HCT116 (cell line): ENCODE data around the gene TNFSF8. TPM values are rescaled to one million over a fixed set of nuclear protein-coding genes. Genes with fewer than 3 reads are reported as not detected.

ENCODE experiments used
- ATAC-seq: fragments of 200-7000 bp; cut with Tn5 transposase; 2 replicates; pipeline ENCODE4 v1.9.1; 2020; ENCODE audit warnings: mild to moderate bottlenecking, moderate library complexity
- BruUV-seq: library from RNA; stranded (reverse); fragments of 400-500 nt; replicated peaks from 2 replicates; lab custom pipeline; 2021; lab: Mats Ljungman, UMichigan
- CTCF ChIA-PET: fragments of 300-600 bp; sonication (Branson Sonifier 250); formaldehyde crosslinking; loops from one replicate; lab custom pipeline; 2021; ENCODE audit warnings: antibody characterized with exemption; lab: Charles Lee
- POLR2A ChIA-PET: fragments of 300-600, 350-600 bp; sonication (Branson Sonifier 250); formaldehyde crosslinking; loops from one replicate; lab custom pipeline; 2021; ENCODE audit warnings: antibody characterized with exemption; lab: Charles Lee
- RAD21 ChIA-PET, 2 experiments: fragments of 300-600 bp; sonication (Branson Sonifier 250); formaldehyde crosslinking; loops; one replicate each; lab custom pipeline; 2023; ENCODE audit warnings: low total read pairs in 2 of 2; ENCODE audit not compliant: uncharacterized antibody in 2 of 2, unreplicated experiment in 2 of 2, low non-redundant PET in 1 of 2; lab: Charles Lee
- DNase-seq: peaks from one replicate; pipeline ENCODE4 v3.0.0-alpha.2; 2010; ENCODE audit warnings: low read depth, low spot score
- H2AFZ ChIP-seq: fragments of 200-600 bp; shearing (Covaris generic), sonication (generic); 2 replicates; pipeline ENCODE4 v1.6.1; 2017; ENCODE audit warnings: low read depth, mixed run types, mixed read lengths, antibody characterized with exemption, low read length; ENCODE audit not compliant: poor library complexity, severe bottlenecking
- H3K27ac ChIP-seq: 2 replicates; pipeline ENCODE4 v1.5.1; 2012; ENCODE audit warnings: low read depth, low read length
- H3K27me3 ChIP-seq: fragments of 200-600 bp; sonication (generic); 2 replicates; pipeline ENCODE4 v1.6.1; 2016; ENCODE audit warnings: mixed run types, low read length, mixed read lengths; ENCODE audit not compliant: insufficient read depth
- H3K36me3 ChIP-seq, 2 experiments: fragments of 200-500 bp in 1 of 2; fragments of 200-600 bp in 1 of 2; sonication (Bioruptor generic) in 1 of 2; sonication (generic) in 1 of 2; 2 replicates each; pipeline versions ENCODE4 v1.5.1 to v1.6.1; 2014 to 2016; ENCODE audit warnings: low read length in 2 of 2, inconsistent platforms in 1 of 2, mixed read lengths in 1 of 2, mixed run types in 1 of 2; ENCODE audit not compliant: insufficient read depth in 2 of 2, control insufficient read depth in 1 of 2
- H3K4me1 ChIP-seq, 2 experiments: fragments of 200-600 bp in 1 of 2; sonication (generic) in 1 of 2; 2 replicates each; pipeline versions ENCODE4 v1.5.1 to v1.6.1; 2012 to 2017; ENCODE audit warnings: low read length in 2 of 2, inconsistent platforms in 1 of 2, mild to moderate bottlenecking in 1 of 2, mixed read lengths in 1 of 2, mixed run types in 1 of 2, moderate library complexity in 1 of 2; ENCODE audit not compliant: insufficient read depth in 2 of 2, control insufficient read depth in 1 of 2
- H3K4me2 ChIP-seq: fragments of 200-600 bp; sonication (generic); 2 replicates; pipeline ENCODE4 v1.6.1; 2017; ENCODE audit warnings: mixed run types, low read length, mixed read lengths
- H3K4me3 ChIP-seq, 2 experiments: fragments of 200-600 bp in 1 of 2; sonication (generic) in 1 of 2; replicated peaks in 1 of 2; 2 replicates each; pipeline ENCODE4 v1.5.1; 2011 to 2016; ENCODE audit warnings: low read length in 2 of 2, control low read depth in 1 of 2, low read depth in 1 of 2, mild to moderate bottlenecking in 1 of 2, mixed read lengths in 1 of 2, mixed run types in 1 of 2
- H3K79me2 ChIP-seq: fragments of 200-600 bp; sonication (generic); 2 replicates; pipeline ENCODE4 v1.6.1; 2017; ENCODE audit warnings: mild to moderate bottlenecking, mixed run types, low read length, moderate library complexity, mixed read lengths; ENCODE audit not compliant: insufficient read depth
- H3K9ac ChIP-seq: fragments of 200-600 bp; sonication (generic); 2 replicates; pipeline ENCODE4 v1.6.1; 2016; ENCODE audit warnings: low read length, mixed read lengths
- H3K9me2 ChIP-seq: fragments of 200-600 bp; sonication (generic), shearing (Covaris generic); 2 replicates; pipeline ENCODE4 v1.6.1; 2017; ENCODE audit warnings: mixed run types, mild to moderate bottlenecking, moderate library complexity; ENCODE audit not compliant: insufficient read depth
- H3K9me3 ChIP-seq, 2 experiments: fragments of 200-500 bp in 1 of 2; fragments of 200-600 bp in 1 of 2; sonication (Bioruptor generic) in 1 of 2; sonication (generic) in 1 of 2; 2 replicates each; pipeline ENCODE4 v1.6.1; 2014 to 2017; ENCODE audit warnings: low read length in 2 of 2, mixed read lengths in 2 of 2, inconsistent platforms in 1 of 2, low read depth in 1 of 2, mild to moderate bottlenecking in 1 of 2, mixed run types in 1 of 2, moderate library complexity in 1 of 2; ENCODE audit not compliant: control insufficient read depth in 1 of 2, insufficient read depth in 1 of 2
- H4K20me1 ChIP-seq: fragments of 200-600 bp; sonication (generic), shearing (Covaris generic); 2 replicates; pipeline ENCODE4 v1.6.1; 2017; ENCODE audit warnings: mixed run types, mild to moderate bottlenecking, moderate library complexity; ENCODE audit not compliant: insufficient read depth
- CEBPB ChIP-seq: IDR thresholded peaks from 2 replicates; pipeline ENCODE4 v1.6.1; 2012; ENCODE audit warnings: low read depth
- CTCF ChIP-seq, 3 experiments: fragments of 200-600 bp in 1 of 3; sonication (generic) in 1 of 3; IDR thresholded peaks in 2 of 3; conservative IDR thresholded peaks in 1 of 3; 2 replicates each; pipeline ENCODE4 v1.5.1; 2012 to 2017; ENCODE audit warnings: low read depth in 2 of 3, low read length in 2 of 3, antibody characterized with exemption in 1 of 3, borderline replicate concordance in 1 of 3, control low read depth in 1 of 3, mild to moderate bottlenecking in 1 of 3, mixed read lengths in 1 of 3, mixed run types in 1 of 3, moderate library complexity in 1 of 3; ENCODE audit not compliant: insufficient read depth in 1 of 3
- ELF1 ChIP-seq: IDR thresholded peaks from 2 replicates; pipeline ENCODE4 v1.6.1; 2012; ENCODE audit warnings: low read depth, borderline replicate concordance
- FOSL1 ChIP-seq: IDR thresholded peaks from 2 replicates; pipeline ENCODE4 v1.6.1; 2012; ENCODE audit warnings: low read depth
- JUND ChIP-seq: IDR thresholded peaks from 2 replicates; pipeline ENCODE4 v1.6.1; 2012
- POLR2AphosphoS5 ChIP-seq: IDR thresholded peaks from 2 replicates; pipeline ENCODE4 v1.6.1; 2011; ENCODE audit warnings: mild to moderate bottlenecking, low read depth, low read length, moderate library complexity
- RAD21 ChIP-seq: IDR thresholded peaks from 2 replicates; pipeline ENCODE4 v1.6.1; 2012; ENCODE audit warnings: low read depth, mild to moderate bottlenecking
- REST ChIP-seq: IDR thresholded peaks from 2 replicates; pipeline ENCODE4 v1.6.1; 2012; ENCODE audit warnings: low read depth
- SP1 ChIP-seq: IDR thresholded peaks from 2 replicates; pipeline ENCODE4 v1.6.1; 2012; ENCODE audit warnings: low read depth
- TCF7L2 ChIP-seq: IDR thresholded peaks from 2 replicates; pipeline ENCODE4 v1.7.0; 2011; ENCODE audit warnings: borderline replicate concordance, inconsistent platforms; ENCODE audit not compliant: insufficient read depth, insufficient read length; ENCODE audit errors: extremely low read depth
- intact Hi-C: fragments of 100-400 bp; cut with micrococcal nuclease; formaldehyde crosslinking; loops from 2 replicates; pipeline ENCODE4 v1.10.0; 2022
- total RNA-seq: library from RNA; stranded (reverse); gene quantifications from one replicate; pipeline ENCODE4 v1.2.1, GENCODE V29; 2021; ENCODE audit not compliant: unreplicated experiment

The TNFSF8 gene
- total RNA-seq, 1 experiment from 2014 or later = not detected

- ChIA-PET POLR2A (no interaction called here), CTCF (no interaction called here), RAD21 (no interaction called here)
- Histone ChIP-seq H3K9ac (no peak overlapping the region), H3K9me2 (no peaks in the 10 kb centered on the region), H3K4me3 (no peak overlapping the region), H3K4me2 (no peak overlapping the region), H3K79me2 (no peaks in the 10 kb centered on the region), H3K4me1 (no peaks in the 10 kb centered on the region), H3K27me3 (peaks cover 12% of the 10 kb centered on the region), H3K36me3 (no peaks in the 10 kb centered on the region), H3K9me3 (no peaks in the 10 kb centered on the region), H4K20me1 (no peaks in the 10 kb centered on the region), H2AFZ (no peak overlapping the region), H3K27ac (no peak overlapping the region)
- ATAC-seq (no peak), DNase-seq (no peak)
- TF ChIP-seq REST (no peak), POLR2AphosphoS5 (no peak), SP1 (no peak), FOSL1 (no peak)
- intact Hi-C loops = no loop called here
- BruUV-seq = no TSS peak
These were observed 74.9 kb downstream of the TNFSF8 start for GRCh38 chr9:114855488-114855887.

GRCh38 chr9:114854736-114855355 lies 75.5 kb downstream of the TNFSF8 start:
- no peak overlapping the region for H3K9ac ChIP-seq
- no peaks in the 10 kb centered on the region for H3K9me3 ChIP-seq
- no peak overlapping the region for H3K4me2 ChIP-seq
- H3K27me3 ChIP-seq = peaks cover 12% of the 10 kb centered on the region
- H3K79me2 ChIP-seq = no peaks in the 10 kb centered on the region
- ATAC-seq (no peak), DNase-seq (no peak)
- H3K36me3 ChIP-seq = no peaks in the 10 kb centered on the region
- ChIA-PET POLR2A (no interaction called here), RAD21 (no interaction called here), CTCF (no interaction called here)
- H3K27ac ChIP-seq = no peak overlapping the region
- no peak overlapping the region for H3K4me3 ChIP-seq
- no peak overlapping the region for H2AFZ ChIP-seq
- BruUV-seq = no TSS peak
- no peaks in the 10 kb centered on the region for H3K9me2 ChIP-seq
- no peaks in the 10 kb centered on the region for H4K20me1 ChIP-seq
- no peaks in the 10 kb centered on the region for H3K4me1 ChIP-seq
- intact Hi-C loops = no loop called here
- TF ChIP-seq CEBPB = no peak
- no peak for TF ChIP-seq REST
- no peak for TF ChIP-seq RAD21
- no peak for TF ChIP-seq CTCF (IDR thresholded peaks at IDR 0.05 in 2 of 3, conservative IDR thresholded peaks at IDR 0.05 in 1 of 3; ENCODE audit: borderline replicate concordance in 1 of 3, insufficient read depth in 1 of 3, low read depth in 2 of 3, low read length in 2 of 3)
- TF ChIP-seq JUND = no peak
- TF ChIP-seq ELF1 = no peak
- TF ChIP-seq TCF7L2 = no peak
